Muscle layer of duodenum (tissue), 2 donors: ENCODE measurements around the gene GRPEL1.
"Not testable (repeated sequence)": the region's sequence is repeated elsewhere in the genome, so short reads cannot be mapped to it uniquely, and the experiment has no call there.

Experiments
- H3K27ac ChIP-seq: one replicate; pipeline ENCODE4 v1.7.0; 2013; ENCODE audit warnings: mild to moderate bottlenecking, low read length
- H3K27me3 ChIP-seq: one replicate; pipeline ENCODE4 v1.7.0; 2013; ENCODE audit warnings: low read depth, mild to moderate bottlenecking, control low read depth, low read length
- H3K36me3 ChIP-seq, 2 donors: one replicate each; pipeline ENCODE4 v1.7.0; 2013; ENCODE audit warnings: low read length in 2 of 2, control low read depth in 1 of 2, mild to moderate bottlenecking in 1 of 2; ENCODE audit not compliant: insufficient read depth in 2 of 2, control insufficient read depth in 1 of 2
- H3K4me1 ChIP-seq, 2 donors: one replicate each; pipeline ENCODE4 v1.7.0; 2013; ENCODE audit warnings: low read length in 2 of 2, mild to moderate bottlenecking in 2 of 2, control low read depth in 1 of 2, moderate library complexity in 1 of 2; ENCODE audit not compliant: insufficient read depth in 2 of 2, control insufficient read depth in 1 of 2
- H3K4me3 ChIP-seq, 2 donors: one replicate each; pipeline ENCODE4 v1.7.0; 2013; ENCODE audit warnings: low read length in 2 of 2, low read depth in 1 of 2, mild to moderate bottlenecking in 1 of 2
- H3K9me3 ChIP-seq, 2 donors: one replicate each; pipeline ENCODE4 v1.7.0; 2013; ENCODE audit warnings: low read length in 2 of 2, control low read depth in 1 of 2, mild to moderate bottlenecking in 1 of 2; ENCODE audit not compliant: control insufficient read depth in 1 of 2
- donor health status: healthy.

Gene GRPEL1

GRCh38 chr4:7087036-7087435, 19.2 kb upstream of the GRPEL1 start:
- no peaks in the 10 kb centered on the region for H3K27me3 ChIP-seq
- peaks cover 0 to 8% of the 10 kb centered on the region in 2 donors for H3K4me1 ChIP-seq
- no peak overlapping the region for H3K27ac ChIP-seq
- no peaks in the 10 kb centered on the region for H3K36me3 ChIP-seq
- H3K4me3 ChIP-seq = no peak overlapping the region
- no peaks in the 10 kb centered on the region for H3K9me3 ChIP-seq

- no peak overlapping the region for H3K27ac ChIP-seq
- no peak overlapping the region for H3K4me3 ChIP-seq
- no peaks in the 10 kb centered on the region for H3K27me3 ChIP-seq
- H3K36me3 ChIP-seq = no peaks in the 10 kb centered on the region
- peaks cover 0 to 8% of the 10 kb centered on the region in 2 donors for H3K4me1 ChIP-seq
- no peaks in the 10 kb centered on the region for H3K9me3 ChIP-seq
Observed at GRCh38 chr4:7086384-7086783, 18.5 kb upstream of the GRPEL1 start.

- H3K27ac ChIP-seq, H3K27me3 ChIP-seq, H3K36me3 ChIP-seq, H3K9me3 ChIP-seq, H3K4me1 ChIP-seq: not testable (repeated sequence)
- peak overlapping the region; percentile 0 to 37 for H3K4me3 ChIP-seq
Observed at GRCh38 chr4:7084564-7084961, 16.7 kb upstream of the GRPEL1 start.

GRCh38 chr4:7083597-7084563, 16.0 kb upstream of the GRPEL1 start:
- Histone ChIP-seq H3K4me1 (no peaks in the 10 kb centered on the region), H3K36me3 (no peaks in the 10 kb centered on the region), H3K4me3 (peak overlapping the region; percentile 0 to 37), H3K27ac (no peak overlapping the region), H3K27me3 (no peaks in the 10 kb centered on the region), H3K9me3 (no peaks in the 10 kb centered on the region)

GRCh38 chr4:7079909-7080308, 12.0 kb upstream of the GRPEL1 start:
- not testable (repeated sequence) for H3K4me1 ChIP-seq, H3K27me3 ChIP-seq, H3K36me3 ChIP-seq, H3K4me3 ChIP-seq, H3K9me3 ChIP-seq, H3K27ac ChIP-seq

GRCh38 chr4:7079483-7079882, 11.6 kb upstream of the GRPEL1 start:
- not testable (repeated sequence) for H3K9me3 ChIP-seq, H3K27me3 ChIP-seq, H3K36me3 ChIP-seq, H3K4me1 ChIP-seq, H3K27ac ChIP-seq, H3K4me3 ChIP-seq

- Histone ChIP-seq H3K27me3 (no peaks in the 10 kb centered on the region), H3K4me3 (no peak overlapping the region), H3K4me1 (no peaks in the 10 kb centered on the region), H3K9me3 (no peaks in the 10 kb centered on the region), H3K36me3 (no peaks in the 10 kb centered on the region), H3K27ac (no peak overlapping the region)
Observed at GRCh38 chr4:7078025-7078424, 10.2 kb upstream of the GRPEL1 start.

GRCh38 chr4:7077371-7077770, 9.5 kb upstream of the GRPEL1 start:
- Histone ChIP-seq H3K27me3 (no peaks in the 10 kb centered on the region), H3K4me1 (no peaks in the 10 kb centered on the region), H3K36me3 (no peaks in the 10 kb centered on the region), H3K9me3 (no peaks in the 10 kb centered on the region), H3K27ac (no peak overlapping the region), H3K4me3 (no peak overlapping the region)

- Histone ChIP-seq H3K4me3 (no peak overlapping the region), H3K9me3 (no peaks in the 10 kb centered on the region), H3K27ac (no peak overlapping the region), H3K36me3 (no peaks in the 10 kb centered on the region), H3K27me3 (no peaks in the 10 kb centered on the region), H3K4me1 (no peaks in the 10 kb centered on the region)
Observed at GRCh38 chr4:7076696-7077082, 8.8 kb upstream of the GRPEL1 start.

GRCh38 chr4:7075962-7076695, 8.3 kb upstream of the GRPEL1 start:
- Histone ChIP-seq H3K36me3 (no peaks in the 10 kb centered on the region), H3K4me1 (no peaks in the 10 kb centered on the region), H3K4me3 (no peak overlapping the region), H3K27ac (no peak overlapping the region), H3K27me3 (no peaks in the 10 kb centered on the region), H3K9me3 (no peaks in the 10 kb centered on the region)

- Histone ChIP-seq H3K27me3 (no peaks in the 10 kb centered on the region), H3K4me1 (no peaks in the 10 kb centered on the region), H3K27ac (no peak overlapping the region), H3K9me3 (no peaks in the 10 kb centered on the region), H3K36me3 (no peaks in the 10 kb centered on the region), H3K4me3 (no peak overlapping the region)
Observed at GRCh38 chr4:7074426-7074825, 6.6 kb upstream of the GRPEL1 start.
